Stimulated activated memory B cell treated with anti-CD40 and anti-IgM and Interleukin-4, amounts not matched to agents 10 μg/mL and 1 μg/mL and 100 μg/mL, for 72 hours (primary cell): ENCODE data around the gene MISP3.

Experiments used
- ATAC-seq: fragments of 150-1000 bp; cut with Tn5 transposase; 2 replicates; pipeline ENCODE4 v1.10.0; 2021
- H3K27ac Mint-ChIP-seq: one replicate; pipeline ENCODE4 v1.8.0; 2022; ENCODE audit warnings: mild to moderate bottlenecking, mixed read lengths
- H3K27me3 Mint-ChIP-seq: one replicate; pipeline ENCODE4 v1.8.0; 2022; ENCODE audit warnings: mixed read lengths
- H3K36me3 Mint-ChIP-seq: one replicate; pipeline ENCODE4 v1.8.0; 2022; ENCODE audit warnings: mixed read lengths
- H3K4me1 Mint-ChIP-seq: one replicate; pipeline ENCODE4 v1.8.0; 2022; ENCODE audit warnings: mixed read lengths
- H3K4me3 Mint-ChIP-seq: one replicate; pipeline ENCODE4 v1.8.0; 2022; ENCODE audit warnings: mild to moderate bottlenecking, moderate library complexity, mixed read lengths
- H3K9me3 Mint-ChIP-seq: one replicate; pipeline ENCODE4 v1.8.0; 2022; ENCODE audit warnings: mixed read lengths

MISP3 gene

GRCh38 chr19:14116918-14117578 is 44.5 kb downstream of the MISP3 start:
- Mint-ChIP-seq H3K9me3 (no peaks in the 10 kb centered on the region), H3K4me1 (peaks cover 47% of the 10 kb centered on the region), H3K36me3 (no peaks in the 10 kb centered on the region), H3K27me3 (no peaks in the 10 kb centered on the region), H3K4me3 (peak overlapping the region; percentile 91), H3K27ac (peak overlapping the region; percentile 80)
- peak; percentile 26 for ATAC-seq

GRCh38 chr19:14117668-14118164 is 45.1 kb downstream of the MISP3 start, which contains the start of gene PRKACA:
PRKACA (minus strand) TSS chr19:14117762; CDS start chr19:14117547, 215 bp downstream.
- peak; percentile 98 for ATAC-seq
- Mint-ChIP-seq H3K4me1 (peaks cover 47% of the 10 kb centered on the region), H3K27me3 (no peaks in the 10 kb centered on the region), H3K27ac (peak within 1 kb of the TSS; percentile 88), H3K4me3 (peak within 1 kb of the TSS; percentile 97), H3K9me3 (no peaks in the 10 kb centered on the region), H3K36me3 (no peaks in the 10 kb centered on the region)

DNA sequence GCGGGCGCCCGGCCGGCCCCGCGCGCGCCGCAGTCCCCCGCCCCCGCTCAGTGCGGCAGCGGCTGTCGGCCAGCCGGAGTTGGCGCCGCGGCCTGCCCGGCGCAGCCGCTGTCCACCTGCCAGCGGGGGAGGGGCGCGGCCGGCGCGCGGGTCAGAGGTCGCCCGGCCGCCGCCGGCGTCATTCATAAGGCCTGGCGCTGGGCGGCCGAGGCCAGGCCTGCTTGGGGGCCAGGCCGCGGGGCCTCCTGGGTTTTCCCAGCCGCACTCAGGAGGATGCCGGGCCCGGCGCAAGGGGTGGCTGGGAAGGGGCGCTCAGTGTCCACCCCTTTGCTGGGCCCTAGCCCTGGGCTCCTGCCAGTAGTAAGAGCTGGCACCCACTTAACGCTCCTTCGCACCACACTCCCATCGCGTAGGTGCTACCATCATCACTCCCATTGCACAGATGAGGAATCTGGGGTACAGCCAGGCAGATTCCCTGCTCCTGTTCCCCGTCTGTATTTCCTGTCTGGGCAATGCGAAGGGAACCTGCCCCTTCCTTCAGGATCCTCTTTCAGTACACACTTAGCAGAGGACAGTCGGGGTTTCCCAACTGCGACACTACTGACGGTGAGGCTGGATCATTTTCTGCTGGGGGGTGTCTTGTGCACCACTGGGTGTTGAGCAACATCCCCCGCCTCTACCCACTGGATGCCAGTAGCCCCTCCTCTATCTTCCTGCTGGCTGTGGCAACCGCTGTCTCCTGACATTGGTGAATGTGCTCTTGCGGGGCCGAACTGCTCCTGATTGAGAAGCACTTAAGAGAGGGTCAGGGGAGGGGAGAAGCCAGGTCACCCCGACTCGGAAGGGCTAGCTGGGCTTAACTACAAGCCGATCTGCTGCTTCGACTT is 45.8 kb downstream of the MISP3 start:
- H3K9me3 Mint-ChIP-seq: no peaks in the 10 kb centered on the region
- H3K4me3 Mint-ChIP-seq: peak overlapping the region; percentile 97
- H3K27me3 Mint-ChIP-seq: no peaks in the 10 kb centered on the region
- ATAC-seq: no peak
- H3K4me1 Mint-ChIP-seq: peaks cover 47% of the 10 kb centered on the region
- H3K36me3 Mint-ChIP-seq: no peaks in the 10 kb centered on the region
- H3K27ac Mint-ChIP-seq: peak overlapping the region; percentile 88

DNA sequence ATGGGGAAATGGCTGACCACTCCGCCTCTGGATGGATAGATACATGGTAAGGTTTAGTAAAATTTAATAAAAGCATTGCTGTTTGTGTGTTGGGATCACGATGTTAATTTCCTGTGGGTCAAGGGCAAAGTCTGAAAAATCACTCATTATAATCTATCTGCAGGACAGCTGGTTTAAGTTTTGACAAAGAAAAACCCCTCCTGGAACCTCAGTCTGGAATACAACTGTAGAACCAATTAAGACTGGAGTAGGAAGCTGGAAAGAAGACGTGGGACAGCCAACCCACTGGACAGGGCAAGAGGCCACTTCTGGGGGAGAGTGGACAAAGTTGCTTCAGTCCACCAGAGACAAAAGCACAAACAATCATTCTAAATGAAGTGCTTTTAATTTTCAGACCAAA is 46.6 kb downstream of the MISP3 start:
- H3K27me3 Mint-ChIP-seq: no peaks in the 10 kb centered on the region
- no peaks in the 10 kb centered on the region for H3K36me3 Mint-ChIP-seq
- peak overlapping the region; percentile 88 for H3K27ac Mint-ChIP-seq
- peak overlapping the region; percentile 97 for H3K4me3 Mint-ChIP-seq
- ATAC-seq: no peak
- H3K4me1 Mint-ChIP-seq: peaks cover 40% of the 10 kb centered on the region
- H3K9me3 Mint-ChIP-seq: no peaks in the 10 kb centered on the region

DNA sequence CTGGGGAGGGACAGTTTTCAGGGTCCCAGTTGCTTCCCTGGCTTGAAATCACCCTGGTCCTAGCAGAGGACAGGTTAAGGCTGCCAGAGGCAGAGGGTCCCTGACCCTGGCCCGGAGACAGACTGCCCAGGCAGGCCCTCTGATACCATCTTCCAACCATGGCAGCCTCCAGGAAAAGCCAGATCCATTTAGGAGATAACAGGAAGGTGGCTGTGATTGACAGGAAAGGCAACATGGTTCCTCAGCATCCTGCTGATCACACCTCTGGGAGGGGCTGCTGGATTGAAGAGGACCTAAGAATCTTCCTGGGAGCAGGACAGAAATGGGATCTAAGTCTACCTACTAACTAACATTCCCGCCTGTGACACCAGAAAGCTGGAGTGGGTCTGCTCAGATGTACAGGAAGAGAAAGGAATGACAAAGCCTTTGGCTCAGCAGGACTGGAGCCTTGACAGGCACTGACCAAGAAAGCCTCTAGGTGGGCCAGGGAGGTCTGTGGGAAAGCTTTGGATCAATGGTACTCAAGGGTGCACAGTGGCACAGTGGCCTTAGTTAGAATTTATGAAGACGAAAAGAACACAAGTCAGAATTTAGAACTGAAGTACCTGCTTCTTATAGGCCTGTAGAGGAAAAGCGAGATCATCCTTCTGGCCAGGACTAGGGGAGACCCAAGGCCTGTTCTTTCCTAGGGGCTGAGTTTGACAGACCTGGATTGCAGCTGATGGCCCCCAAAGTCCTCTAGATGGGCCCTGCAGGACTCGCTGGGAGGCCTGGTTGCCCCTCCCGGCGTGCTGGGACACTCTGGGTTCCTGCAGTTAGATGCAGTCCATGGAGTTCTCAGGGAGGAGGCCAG is 47.3 kb downstream of the MISP3 start:
- Mint-ChIP-seq H3K4me1 (peaks cover 35% of the 10 kb centered on the region), H3K4me3 (no peak overlapping the region), H3K9me3 (no peaks in the 10 kb centered on the region), H3K27ac (peak overlapping the region; percentile 5), H3K27me3 (no peaks in the 10 kb centered on the region), H3K36me3 (no peaks in the 10 kb centered on the region)
- ATAC-seq: no peak

DNA sequence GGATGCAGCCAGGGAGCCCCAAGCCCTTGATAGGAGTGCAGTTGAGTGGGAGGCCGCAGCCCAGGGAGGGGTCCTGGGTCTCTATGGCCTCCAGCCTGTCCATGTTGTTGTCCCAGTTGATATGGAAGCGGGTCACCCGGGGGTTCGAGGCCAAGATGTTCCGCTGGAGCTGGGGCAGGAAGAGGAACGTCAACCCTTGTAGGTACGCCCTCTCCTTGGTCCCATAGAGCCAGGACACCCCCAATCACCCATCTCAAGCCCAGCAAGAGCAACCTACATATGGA is 47.9 kb downstream of the MISP3 start:
- ATAC-seq: no peak
- Mint-ChIP-seq H3K4me3 (no peak overlapping the region), H3K9me3 (no peaks in the 10 kb centered on the region), H3K27ac (no peak overlapping the region), H3K36me3 (no peaks in the 10 kb centered on the region), H3K27me3 (no peaks in the 10 kb centered on the region), H3K4me1 (peaks cover 29% of the 10 kb centered on the region)

GRCh38 chr19:14122924-14123323 is 50.3 kb downstream of the MISP3 start:
- no peaks in the 10 kb centered on the region for H3K36me3 Mint-ChIP-seq
- no peak for ATAC-seq
- H3K27ac Mint-ChIP-seq: peak overlapping the region; percentile 11
- H3K4me3 Mint-ChIP-seq: no peak overlapping the region
- peaks cover 12% of the 10 kb centered on the region for H3K4me1 Mint-ChIP-seq
- no peaks in the 10 kb centered on the region for H3K27me3 Mint-ChIP-seq
- H3K9me3 Mint-ChIP-seq: no peaks in the 10 kb centered on the region
